GM18858 (cell line): ENCODE measurements around the gene GPR162.

ENCODE experiments used
- ATAC-seq: cut with Tn5 transposase; IDR thresholded peaks from one replicate; pipeline ENCODE4 v1.9.1; 2021; ENCODE audit not compliant: unreplicated experiment

Gene GPR162

GRCh38 chr12:6786416-6787094 lies 35.1 kb upstream of the GPR162 start:
- no peak for ATAC-seq

GRCh38 chr12:6787309-6787708 lies 34.3 kb upstream of the GPR162 start:
- ATAC-seq: no peak

GRCh38 chr12:6788972-6789924 lies 32.4 kb upstream of the GPR162 start, which contains the start of gene CD4:
TSS of gene CD4 (plus strand) at chr12:6789528. CDS start at chr12:6800139, 10,611 bp downstream.
- no peak for ATAC-seq

- ATAC-seq: no peak
Observed at GRCh38 chr12:6790496-6791150, 31.0 kb upstream of the GPR162 start.

- ATAC-seq: no peak
Observed at GRCh38 chr12:6791931-6792520, 29.6 kb upstream of the GPR162 start.

GRCh38 chr12:6792522-6793201 lies 29.0 kb upstream of the GPR162 start:
- no peak for ATAC-seq

- no peak for ATAC-seq
Observed at GRCh38 chr12:6795088-6795487, 26.5 kb upstream of the GPR162 start.

- ATAC-seq: no peak
Observed at GRCh38 chr12:6796576-6796975, 25.0 kb upstream of the GPR162 start.

- no peak for ATAC-seq
Observed at GRCh38 chr12:6799147-6799546, 22.5 kb upstream of the GPR162 start.

- no peak for ATAC-seq
Observed at GRCh38 chr12:6807170-6807569, 14.5 kb upstream of the GPR162 start.

- ATAC-seq: no peak
Observed at GRCh38 chr12:6809056-6809455, 12.6 kb upstream of the GPR162 start.

- ATAC-seq: no peak
Observed at GRCh38 chr12:6810758-6811157, 10.9 kb upstream of the GPR162 start.

GRCh38 chr12:6813363-6813762 lies 8.3 kb upstream of the GPR162 start:
- no peak for ATAC-seq

- ATAC-seq: no peak
Observed at GRCh38 chr12:6816598-6816997, 5.0 kb upstream of the GPR162 start.

GRCh38 chr12:6817098-6817497 lies 4.5 kb upstream of the GPR162 start:
- ATAC-seq: no peak

GRCh38 chr12:6817662-6818157 lies 3.9 kb upstream of the GPR162 start:
- ATAC-seq: no peak

- no peak for ATAC-seq
Observed at GRCh38 chr12:6818222-6818621, 3.4 kb upstream of the GPR162 start.

- no peak for ATAC-seq
Observed at GRCh38 chr12:6818645-6819044, 3.0 kb upstream of the GPR162 start.

- no peak for ATAC-seq
Observed at GRCh38 chr12:6819106-6820030, 2.3 kb upstream of the GPR162 start.
